GM21423 (cell line): ENCODE measurements around the gene TOR1AIP1.
"Not testable (repeated sequence)": the region's sequence is repeated elsewhere in the genome, so short reads cannot be mapped to it uniquely, and the experiment has no call there.

Experiments used
- ATAC-seq: cut with Tn5 transposase; IDR thresholded peaks from one replicate; pipeline ENCODE4 v1.9.1; 2021; ENCODE audit warnings: mild to moderate bottlenecking, moderate library complexity; ENCODE audit not compliant: unreplicated experiment

The TOR1AIP1 gene

GRCh38 chr1:179935909-179936496, 53.9 kb downstream of the TOR1AIP1 start:
- ATAC-seq = no peak

DNA sequence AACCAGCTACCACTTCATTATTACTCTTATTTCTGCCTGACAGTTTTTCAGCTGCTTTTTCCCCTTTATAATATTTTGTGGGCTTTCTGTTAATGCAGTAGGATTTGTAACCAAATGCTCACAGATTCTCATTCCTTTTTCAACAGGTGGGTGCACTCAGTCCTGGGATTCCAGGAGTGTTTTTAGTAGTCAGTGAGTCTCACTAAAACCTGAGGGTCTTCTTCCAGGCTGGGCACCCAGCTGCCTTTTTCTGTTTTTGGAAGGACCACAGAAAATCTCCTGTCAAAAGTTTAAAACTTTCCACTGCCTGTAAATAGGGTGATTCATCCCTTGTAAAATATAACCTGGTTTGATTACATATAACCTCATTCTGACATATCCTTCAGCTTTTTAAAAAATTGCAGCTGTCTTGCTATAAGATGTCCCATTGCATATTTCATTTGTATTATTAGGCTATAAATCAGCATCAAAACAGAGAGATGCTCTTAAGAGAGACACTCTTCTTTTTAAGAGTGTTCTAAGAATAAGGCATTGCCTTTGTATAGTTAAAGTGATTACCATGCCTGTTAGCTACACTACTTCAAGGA, 55.7 kb downstream of the TOR1AIP1 start:
- ATAC-seq = no peak

DNA sequence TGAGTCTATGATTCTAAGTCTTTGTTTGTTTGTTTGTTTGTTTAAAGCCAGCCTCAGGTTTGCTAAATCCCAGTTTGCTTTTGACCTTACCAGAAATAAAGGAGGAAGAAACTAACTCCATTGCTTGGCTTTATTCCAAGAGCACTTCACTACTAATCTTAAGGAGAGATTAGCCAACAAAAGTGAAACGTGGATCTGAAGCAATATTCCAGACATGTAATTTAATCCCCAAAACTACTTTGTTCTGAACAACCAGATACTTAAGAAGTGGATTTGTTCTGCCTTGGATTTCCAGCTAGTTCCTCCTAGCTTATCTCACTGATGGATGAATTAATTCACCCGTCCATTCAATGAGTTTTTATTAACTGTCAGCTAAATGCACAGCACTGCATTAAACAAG, 56.7 kb downstream of the TOR1AIP1 start:
- no peak for ATAC-seq

GRCh38 chr1:179939941-179940340, 57.9 kb downstream of the TOR1AIP1 start:
- ATAC-seq = no peak

- no peak for ATAC-seq
Measured at GRCh38 chr1:179941454-179941853, 59.4 kb downstream of the TOR1AIP1 start.

- no peak for ATAC-seq
Measured at GRCh38 chr1:179950651-179951050, 68.6 kb downstream of the TOR1AIP1 start.

- ATAC-seq = no peak
Measured at GRCh38 chr1:179951383-179952144, 69.5 kb downstream of the TOR1AIP1 start.

GRCh38 chr1:179952186-179952585, 70.1 kb downstream of the TOR1AIP1 start:
- ATAC-seq = no peak

DNA sequence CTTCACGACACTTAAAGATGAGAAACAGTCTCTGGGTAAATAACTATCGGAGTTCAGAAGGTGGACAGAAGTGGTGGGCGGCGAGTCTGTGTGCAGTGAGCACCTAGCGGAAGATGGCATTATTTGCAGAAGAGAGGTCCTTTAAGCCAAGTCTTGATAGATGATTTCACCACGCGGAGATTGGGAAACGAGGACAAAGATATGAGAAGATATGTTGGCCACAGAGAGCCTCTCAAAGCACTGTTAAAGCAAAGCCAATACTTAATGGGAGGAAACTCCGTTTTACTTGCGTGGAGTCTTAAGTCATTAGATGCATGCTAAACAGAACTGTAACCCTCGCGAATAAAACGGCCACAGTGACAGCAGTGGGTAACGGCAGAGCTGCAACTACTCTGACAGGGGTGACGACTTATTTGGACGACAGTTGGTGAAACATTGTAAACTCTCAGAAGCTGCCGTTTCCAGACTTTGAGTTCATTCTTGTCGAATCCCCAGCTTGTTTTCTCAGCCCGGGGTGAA, 71.9 kb downstream of the TOR1AIP1 start:
- peak; percentile 18 for ATAC-seq

GRCh38 chr1:179954493-179955286, 72.6 kb downstream of the TOR1AIP1 start, which contains the start of gene CEP350:
TSS of gene CEP350 (plus strand) at chr1:179954810. CDS start at chr1:179986182, 31,372 bp downstream.
- peak; percentile 89 for ATAC-seq

DNA sequence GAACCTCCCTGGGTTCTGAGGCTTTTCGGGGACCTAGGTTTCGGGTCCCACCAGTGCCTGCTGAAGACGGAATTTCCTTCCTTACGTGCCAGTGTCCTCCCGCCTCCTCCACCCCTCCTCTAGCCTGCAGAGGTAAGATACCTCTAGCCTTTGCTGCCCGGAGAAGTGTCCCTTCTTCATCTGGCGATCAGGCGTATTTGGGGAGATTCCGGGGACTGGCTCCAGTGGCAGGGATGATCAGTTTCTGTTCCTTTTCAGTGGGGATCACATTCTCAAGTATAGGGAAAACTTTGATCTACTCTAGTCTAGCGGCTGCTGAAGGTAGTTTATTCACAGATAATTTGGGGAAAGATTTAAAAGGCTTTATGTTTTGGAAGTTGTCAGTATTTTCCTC, 73.2 kb downstream of the TOR1AIP1 start:
- no peak for ATAC-seq

DNA sequence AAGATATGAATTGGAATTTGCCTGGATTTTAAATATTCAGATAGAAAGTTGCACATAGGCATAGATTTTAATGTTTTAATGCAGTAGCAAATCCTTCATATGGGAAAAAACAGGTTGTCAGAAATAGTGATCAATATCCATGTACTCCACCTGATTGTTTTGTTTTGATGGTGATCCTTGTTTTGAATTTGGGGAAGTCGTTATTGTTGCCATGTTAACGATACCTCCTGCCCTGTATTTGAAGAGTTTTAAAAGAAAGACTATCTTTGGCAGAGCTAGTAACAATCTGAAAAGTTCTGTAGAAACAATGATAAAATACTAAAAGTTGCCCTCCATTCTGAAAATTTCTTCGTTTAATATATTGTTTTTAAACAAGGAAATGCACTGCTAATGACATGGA, 73.6 kb downstream of the TOR1AIP1 start:
- no peak for ATAC-seq

DNA sequence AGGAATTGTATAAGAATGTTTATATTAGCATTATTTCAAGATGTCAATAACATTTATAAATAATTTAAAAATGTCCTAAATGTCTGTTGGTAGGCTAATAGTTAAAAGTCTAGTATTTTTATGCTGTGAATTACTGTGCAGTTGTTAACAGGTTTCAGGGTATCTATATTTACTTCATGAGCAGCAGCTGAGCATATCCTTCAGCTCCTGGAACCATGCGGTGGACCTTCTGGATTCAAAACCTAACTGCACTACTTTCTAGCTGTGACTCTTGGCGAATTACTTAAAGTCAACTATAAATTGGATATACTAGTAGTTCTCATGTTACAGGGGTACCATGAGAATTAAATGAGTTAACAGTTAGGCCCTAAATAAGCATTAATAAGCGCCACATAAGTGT, 76.3 kb downstream of the TOR1AIP1 start:
- no peak for ATAC-seq

DNA sequence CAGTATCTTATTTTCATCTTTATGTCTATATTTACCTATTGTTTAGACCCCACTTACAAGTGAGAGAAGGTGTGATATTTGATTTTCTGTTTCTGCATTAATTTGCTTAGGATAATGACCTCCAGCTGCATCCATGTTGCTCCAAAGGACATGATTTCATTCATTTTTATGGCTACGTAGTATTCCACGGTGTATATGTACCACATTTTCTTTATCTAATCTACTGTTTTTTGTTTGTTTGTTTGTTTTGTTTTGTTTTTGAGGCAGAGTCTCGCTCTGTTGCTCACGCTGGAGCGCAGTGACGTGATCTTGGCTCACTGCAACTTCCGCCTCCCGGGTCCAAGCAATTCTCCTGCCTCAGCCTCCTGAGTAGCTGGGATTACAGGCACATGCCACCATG, 80.1 kb downstream of the TOR1AIP1 start:
- ATAC-seq = not testable (repeated sequence)

- no peak for ATAC-seq
Measured at GRCh38 chr1:179966551-179966950, 84.5 kb downstream of the TOR1AIP1 start.

GRCh38 chr1:179968284-179968993, 86.4 kb downstream of the TOR1AIP1 start:
- ATAC-seq = no peak

DNA sequence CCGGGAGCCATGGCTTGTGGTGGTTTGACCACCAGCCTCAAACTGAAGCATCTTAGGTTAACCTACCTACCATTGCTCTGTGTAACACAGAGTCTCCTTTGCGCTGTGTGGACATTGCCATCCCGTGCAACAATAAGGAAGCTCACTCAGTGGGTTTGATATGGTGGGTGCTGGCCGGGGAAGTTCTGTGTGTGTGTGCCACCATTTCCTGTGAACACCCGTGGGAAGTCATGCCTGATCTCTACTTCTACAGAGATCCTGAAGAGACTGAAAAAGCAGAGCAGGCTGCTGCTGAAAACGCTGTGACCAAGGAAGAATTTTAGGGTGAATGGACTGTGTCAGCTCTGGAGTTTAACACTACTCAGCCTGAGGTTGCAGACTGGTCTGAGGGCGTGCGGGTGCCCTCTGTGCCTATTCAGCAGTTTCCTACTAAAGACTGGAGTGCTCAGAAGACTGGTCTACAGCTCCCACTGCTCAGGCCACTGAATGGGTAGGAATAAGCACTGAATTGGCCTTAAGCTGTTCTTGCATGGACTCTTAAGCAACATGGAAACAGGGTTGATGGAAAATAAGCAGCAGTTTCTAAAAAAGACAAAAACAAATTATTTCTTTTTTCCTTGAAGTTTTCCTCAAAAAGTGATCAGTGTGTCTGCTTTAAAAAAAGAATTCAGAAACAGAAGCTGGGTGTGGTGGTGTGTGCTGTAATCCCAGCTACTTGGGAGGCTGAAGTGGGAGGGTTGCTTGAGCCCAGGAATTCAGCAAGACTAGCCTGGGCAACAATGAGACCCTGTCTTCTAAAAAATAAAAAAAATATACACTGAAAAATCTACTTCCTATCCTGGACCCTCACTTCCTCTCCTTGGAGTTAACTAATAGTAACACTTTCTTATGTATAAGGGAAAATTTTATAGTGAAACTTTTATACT, 87.2 kb downstream of the TOR1AIP1 start:
- ATAC-seq = no peak
